Memory B cell (primary cell): ENCODE results near the gene GRK2.

ENCODE experiments used
- ATAC-seq: fragments of 150-1000 bp; cut with Tn5 transposase; 2 replicates; pipeline ENCODE4 v1.10.0; 2021; ENCODE audit warnings: low read depth, mild to moderate bottlenecking, moderate library complexity
- DNase-seq, 2 donors: peaks; one replicate each; pipeline ENCODE4 v3.0.0; 2022; ENCODE audit warnings: low spot score in 2 of 2
- H3K27ac Mint-ChIP-seq: one replicate; pipeline ENCODE4 v1.8.0; 2022; ENCODE audit warnings: mild to moderate bottlenecking, moderate library complexity, mixed read lengths
- H3K27me3 Mint-ChIP-seq: one replicate; pipeline ENCODE4 v1.8.0; 2022; ENCODE audit warnings: mixed read lengths
- H3K36me3 Mint-ChIP-seq: one replicate; pipeline ENCODE4 v1.8.0; 2022; ENCODE audit warnings: mild to moderate bottlenecking, mixed read lengths
- H3K4me1 Mint-ChIP-seq: one replicate; pipeline ENCODE4 v1.8.0; 2022; ENCODE audit warnings: mixed read lengths
- H3K4me3 Mint-ChIP-seq: one replicate; pipeline ENCODE4 v1.8.0; 2022; ENCODE audit warnings: mild to moderate bottlenecking, moderate library complexity, mixed read lengths
- H3K9me3 Mint-ChIP-seq: one replicate; pipeline ENCODE4 v1.8.0; 2022; ENCODE audit warnings: mixed read lengths

The GRK2 gene

GRCh38 chr11:67288452-67289225 lies 22.4 kb downstream of the GRK2 start:
- Mint-ChIP-seq H3K27ac (peak overlapping the region; percentile 97), H3K27me3 (no peaks in the 10 kb centered on the region), H3K4me3 (peak overlapping the region; percentile 72), H3K36me3 (peaks cover 6% of the 10 kb centered on the region), H3K4me1 (peaks cover 36% of the 10 kb centered on the region), H3K9me3 (no peaks in the 10 kb centered on the region)
- DNase-seq (peak; percentile 90 to 93), ATAC-seq (peak; percentile 75)

- Mint-ChIP-seq H3K9me3 (no peaks in the 10 kb centered on the region), H3K36me3 (peaks cover 6% of the 10 kb centered on the region), H3K27ac (peak within 1 kb of the TSS; percentile 97), H3K4me3 (peak within 1 kb of the TSS; percentile 93), H3K27me3 (no peaks in the 10 kb centered on the region), H3K4me1 (peaks cover 36% of the 10 kb centered on the region)
- no peak for DNase-seq
- no peak for ATAC-seq
Measured at GRCh38 chr11:67289226-67289650, 23.0 kb downstream of the GRK2 start, which contains the start of gene ANKRD13D. TSS of gene ANKRD13D (plus strand) at chr11:67289303. CDS start at chr11:67289461, 158 bp downstream.

- H3K4me3 Mint-ChIP-seq: peak overlapping the region; percentile 93
- peak overlapping the region; percentile 82 for H3K27ac Mint-ChIP-seq
- no peak for ATAC-seq
- H3K9me3 Mint-ChIP-seq: no peaks in the 10 kb centered on the region
- H3K4me1 Mint-ChIP-seq: peaks cover 36% of the 10 kb centered on the region
- no peaks in the 10 kb centered on the region for H3K27me3 Mint-ChIP-seq
- no peak for DNase-seq
- peaks cover 8% of the 10 kb centered on the region for H3K36me3 Mint-ChIP-seq
Measured at GRCh38 chr11:67289651-67290479, 23.6 kb downstream of the GRK2 start.

GRCh38 chr11:67290801-67291200 lies 24.5 kb downstream of the GRK2 start:
- Mint-ChIP-seq H3K4me3 (peak overlapping the region; percentile 93), H3K9me3 (no peaks in the 10 kb centered on the region), H3K27ac (no peak overlapping the region), H3K4me1 (peaks cover 36% of the 10 kb centered on the region), H3K27me3 (no peaks in the 10 kb centered on the region), H3K36me3 (peaks cover 14% of the 10 kb centered on the region)
- DNase-seq (no peak), ATAC-seq (no peak)

GRCh38 chr11:67291481-67292381 lies 25.5 kb downstream of the GRK2 start:
- H3K27ac Mint-ChIP-seq: no peak overlapping the region
- H3K27me3 Mint-ChIP-seq: no peaks in the 10 kb centered on the region
- H3K4me1 Mint-ChIP-seq: peaks cover 33% of the 10 kb centered on the region
- H3K4me3 Mint-ChIP-seq: no peak overlapping the region
- peaks cover 3% of the 10 kb centered on the region for H3K9me3 Mint-ChIP-seq
- peaks cover 24% of the 10 kb centered on the region for H3K36me3 Mint-ChIP-seq
- no peak for ATAC-seq
- no peak for DNase-seq

GRCh38 chr11:67292671-67293070 lies 26.4 kb downstream of the GRK2 start:
- H3K27ac Mint-ChIP-seq: peak overlapping the region; percentile 25
- H3K36me3 Mint-ChIP-seq: peaks cover 26% of the 10 kb centered on the region
- no peak overlapping the region for H3K4me3 Mint-ChIP-seq

GRCh38 chr11:67293090-67293489 lies 26.8 kb downstream of the GRK2 start:
- H3K9me3 Mint-ChIP-seq: peaks cover 6% of the 10 kb centered on the region
- peaks cover 29% of the 10 kb centered on the region for H3K36me3 Mint-ChIP-seq
- no peak overlapping the region for H3K4me3 Mint-ChIP-seq
- ATAC-seq (no peak), DNase-seq (no peak)
- H3K4me1 Mint-ChIP-seq: peaks cover 20% of the 10 kb centered on the region
- no peaks in the 10 kb centered on the region for H3K27me3 Mint-ChIP-seq
- H3K27ac Mint-ChIP-seq: peak overlapping the region; percentile 25

More at GRCh38 chr11:67292671-67293070, 26.4 kb downstream of the GRK2 start:
- Mint-ChIP-seq H3K9me3 (peaks cover 6% of the 10 kb centered on the region), H3K27me3 (no peaks in the 10 kb centered on the region), H3K4me1 (peaks cover 24% of the 10 kb centered on the region)
- DNase-seq: no peak
- no peak for ATAC-seq

- H3K9me3 Mint-ChIP-seq: peaks cover 6% of the 10 kb centered on the region
- no peak for DNase-seq
- H3K4me3 Mint-ChIP-seq: no peak overlapping the region
- H3K36me3 Mint-ChIP-seq: peaks cover 38% of the 10 kb centered on the region
- ATAC-seq: no peak
- H3K27me3 Mint-ChIP-seq: no peaks in the 10 kb centered on the region
- peaks cover 8% of the 10 kb centered on the region for H3K4me1 Mint-ChIP-seq
- H3K27ac Mint-ChIP-seq: no peak overlapping the region
Measured at GRCh38 chr11:67295846-67296245, 29.6 kb downstream of the GRK2 start.

GRCh38 chr11:67298786-67299185 lies 32.5 kb downstream of the GRK2 start:
- H3K27ac Mint-ChIP-seq: no peak overlapping the region
- no peak overlapping the region for H3K4me3 Mint-ChIP-seq
- H3K27me3 Mint-ChIP-seq: no peaks in the 10 kb centered on the region
- peaks cover 6% of the 10 kb centered on the region for H3K9me3 Mint-ChIP-seq
- ATAC-seq: no peak
- no peak for DNase-seq
- H3K4me1 Mint-ChIP-seq: no peaks in the 10 kb centered on the region
- peaks cover 36% of the 10 kb centered on the region for H3K36me3 Mint-ChIP-seq

GRCh38 chr11:67299471-67300191 lies 33.4 kb downstream of the GRK2 start:
- Mint-ChIP-seq H3K27me3 (no peaks in the 10 kb centered on the region), H3K4me1 (no peaks in the 10 kb centered on the region), H3K36me3 (peaks cover 36% of the 10 kb centered on the region), H3K27ac (no peak overlapping the region), H3K9me3 (peaks cover 6% of the 10 kb centered on the region), H3K4me3 (no peak overlapping the region)
- DNase-seq: no peak
- ATAC-seq: no peak

- Mint-ChIP-seq H3K4me1 (no peaks in the 10 kb centered on the region), H3K9me3 (peaks cover 6% of the 10 kb centered on the region), H3K36me3 (peaks cover 30% of the 10 kb centered on the region), H3K4me3 (no peak overlapping the region), H3K27ac (no peak overlapping the region), H3K27me3 (no peaks in the 10 kb centered on the region)
- ATAC-seq: no peak
- no peak for DNase-seq
Measured at GRCh38 chr11:67300256-67300755, 34.0 kb downstream of the GRK2 start.

GRCh38 chr11:67300756-67301312 lies 34.6 kb downstream of the GRK2 start:
- Mint-ChIP-seq H3K27ac (no peak overlapping the region), H3K4me3 (no peak overlapping the region), H3K9me3 (peaks cover 6% of the 10 kb centered on the region), H3K4me1 (no peaks in the 10 kb centered on the region), H3K36me3 (peaks cover 27% of the 10 kb centered on the region), H3K27me3 (no peaks in the 10 kb centered on the region)
- DNase-seq (no peak), ATAC-seq (no peak)
